ENCODE results near the gene IL12RB1. TPM values are rescaled to one million over a fixed set of nuclear protein-coding genes. Genes with fewer than 3 reads are reported as not detected.

IL12RB1 gene
- total RNA-seq, 1 experiment from 2014 or later, result not detected

DNA sequence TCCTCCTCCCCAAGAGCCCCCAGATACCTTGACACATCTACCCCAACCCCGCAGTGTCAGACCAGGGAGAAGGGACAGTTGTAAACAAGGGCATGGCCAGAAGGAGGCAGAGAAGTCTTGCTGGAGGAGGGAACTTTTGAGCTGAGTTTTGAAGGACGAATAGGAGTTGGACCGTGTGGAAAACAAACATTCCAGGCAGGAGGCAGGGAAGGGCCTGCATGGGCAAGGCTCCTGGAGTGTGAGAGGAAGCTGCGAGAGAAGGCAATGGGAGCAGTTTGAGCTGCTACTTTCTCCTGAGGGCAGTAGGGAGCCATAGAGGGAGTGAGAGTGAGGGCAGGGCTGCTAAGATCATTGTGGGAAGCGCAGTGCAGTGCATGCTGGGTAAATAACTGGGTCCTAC lies 23.3 kb downstream of the IL12RB1 start:
- no TSS peak for BruUV-seq (replicated peaks)
- Mint-ChIP-seq H3K27ac (ENCODE audit: low read depth, unreplicated experiment) (no peak overlapping the region), H3K4me1 (ENCODE audit: insufficient read depth, unreplicated experiment) (no peaks in the 10 kb centered on the region), H3K27me3 (ENCODE audit: insufficient read depth, unreplicated experiment) (no peaks in the 10 kb centered on the region), H3K4me3 (ENCODE audit: unreplicated experiment) (no peak overlapping the region), H3K36me3 (ENCODE audit: insufficient read depth, unreplicated experiment) (no peaks in the 10 kb centered on the region), H3K9me3 (ENCODE audit: unreplicated experiment) (no peaks in the 10 kb centered on the region)
- DNase-seq (ENCODE audit: unreplicated experiment), result peak; percentile 27
- ChIA-PET POLR2A (interaction anchor here (0.5 kb wide), 1 partner anchor 129 kb away, joined by 3 read pairs; no protein-coding TSS in a partner anchor), CTCF (interaction anchor here (0.6 to 0.7 kb wide), 2 partner anchors 29 to 57 kb away, joined by 3 to 4 read pairs; no protein-coding TSS in a partner anchor)
- intact Hi-C loops (cut with micrococcal nuclease), result no loop called here
- TF ChIP-seq, protein P1, sequence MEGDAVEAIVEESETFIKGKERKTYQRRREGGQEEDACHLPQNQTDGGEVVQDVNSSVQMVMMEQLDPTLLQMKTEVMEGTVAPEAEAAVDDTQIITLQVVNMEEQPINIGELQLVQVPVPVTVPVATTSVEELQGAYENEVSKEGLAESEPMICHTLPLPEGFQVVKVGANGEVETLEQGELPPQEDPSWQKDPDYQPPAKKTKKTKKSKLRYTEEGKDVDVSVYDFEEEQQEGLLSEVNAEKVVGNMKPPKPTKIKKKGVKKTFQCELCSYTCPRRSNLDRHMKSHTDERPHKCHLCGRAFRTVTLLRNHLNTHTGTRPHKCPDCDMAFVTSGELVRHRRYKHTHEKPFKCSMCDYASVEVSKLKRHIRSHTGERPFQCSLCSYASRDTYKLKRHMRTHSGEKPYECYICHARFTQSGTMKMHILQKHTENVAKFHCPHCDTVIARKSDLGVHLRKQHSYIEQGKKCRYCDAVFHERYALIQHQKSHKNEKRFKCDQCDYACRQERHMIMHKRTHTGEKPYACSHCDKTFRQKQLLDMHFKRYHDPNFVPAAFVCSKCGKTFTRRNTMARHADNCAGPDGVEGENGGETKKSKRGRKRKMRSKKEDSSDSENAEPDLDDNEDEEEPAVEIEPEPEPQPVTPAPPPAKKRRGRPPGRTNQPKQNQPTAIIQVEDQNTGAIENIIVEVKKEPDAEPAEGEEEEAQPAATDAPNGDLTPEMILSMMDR (IDR thresholded peaks at IDR 0.05; ENCODE audit: unreplicated experiment), result no peak

DNA sequence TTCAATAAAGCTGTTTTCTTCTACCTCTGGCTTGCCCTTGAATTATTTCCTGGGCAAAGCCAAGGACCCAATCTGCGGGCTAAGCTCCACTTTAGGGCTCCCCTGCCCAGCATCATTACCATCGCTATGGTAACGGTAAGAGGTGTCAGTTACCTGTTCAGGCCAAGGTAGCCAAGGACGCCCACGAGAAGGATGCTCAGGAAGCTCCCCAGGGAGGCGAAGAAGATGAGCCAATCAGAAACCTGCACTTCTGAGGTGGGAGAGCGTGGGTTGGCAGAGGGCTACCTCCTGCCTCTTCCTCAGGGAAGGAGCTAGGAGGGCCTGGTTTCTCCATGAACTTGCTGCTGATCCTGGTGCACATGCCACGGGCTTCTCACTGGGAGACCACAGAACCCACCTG lies 24.7 kb downstream of the IL12RB1 start:
- no peak for DNase-seq (ENCODE audit: unreplicated experiment)
- intact Hi-C loops (cut with micrococcal nuclease), result no loop called here
- no TSS peak for BruUV-seq (replicated peaks)
- Mint-ChIP-seq H3K4me3 (ENCODE audit: unreplicated experiment) (no peak overlapping the region), H3K9me3 (ENCODE audit: unreplicated experiment) (no peaks in the 10 kb centered on the region), H3K27me3 (ENCODE audit: insufficient read depth, unreplicated experiment) (no peaks in the 10 kb centered on the region), H3K36me3 (ENCODE audit: insufficient read depth, unreplicated experiment) (no peaks in the 10 kb centered on the region), H3K27ac (ENCODE audit: low read depth, unreplicated experiment) (no peak overlapping the region), H3K4me1 (ENCODE audit: insufficient read depth, unreplicated experiment) (no peaks in the 10 kb centered on the region)
- ChIA-PET CTCF (interaction anchor here (0.6 to 7.6 kb wide), 6 partner anchors 13 to 124 kb away, joined by 3 to 103 read pairs (median 4); partner anchors contain the start of gene ARRDC2), POLR2A (no interaction called here)
- TF ChIP-seq, protein P1 (IDR thresholded peaks at IDR 0.05; ENCODE audit: unreplicated experiment), result no peak

DNA sequence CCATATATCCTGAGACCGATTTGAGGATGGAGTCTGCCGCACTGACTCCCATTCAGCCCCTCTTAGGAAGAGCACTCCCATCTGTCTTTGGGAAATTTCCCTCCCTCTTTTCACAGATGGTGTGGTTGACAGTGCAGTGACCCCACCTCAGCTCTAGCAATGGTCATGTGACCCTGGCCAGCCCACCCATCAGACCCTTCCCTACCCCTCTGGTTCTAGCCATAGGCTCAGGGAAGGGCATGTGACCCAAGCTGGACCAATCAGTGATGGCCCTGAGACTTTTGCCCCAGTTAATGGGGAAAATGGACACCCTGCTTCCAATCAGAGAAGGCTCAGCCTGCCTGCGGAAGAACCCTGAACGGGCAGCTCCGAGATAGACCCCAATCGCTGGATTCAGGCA lies 26.3 kb downstream of the IL12RB1 start:
- H3K9me3 Mint-ChIP-seq (ENCODE audit: unreplicated experiment), result no peaks in the 10 kb centered on the region
- ChIA-PET CTCF (interaction anchor here (0.6 to 7.6 kb wide), 7 partner anchors 31 to 124 kb away, joined by 3 to 103 read pairs (median 3); partner anchors contain the start of gene ARRDC2), POLR2A (no interaction called here)
- H3K27me3 Mint-ChIP-seq (ENCODE audit: insufficient read depth, unreplicated experiment), result no peaks in the 10 kb centered on the region
- TF ChIP-seq, protein P1 (IDR thresholded peaks at IDR 0.05; ENCODE audit: unreplicated experiment), result no peak
- intact Hi-C loops (cut with micrococcal nuclease), result no loop called here
- H3K36me3 Mint-ChIP-seq (ENCODE audit: insufficient read depth, unreplicated experiment), result no peaks in the 10 kb centered on the region
- no TSS peak for BruUV-seq (replicated peaks)
- H3K4me1 Mint-ChIP-seq (ENCODE audit: insufficient read depth, unreplicated experiment), result no peaks in the 10 kb centered on the region
- no peak for DNase-seq (ENCODE audit: unreplicated experiment)
- H3K4me3 Mint-ChIP-seq (ENCODE audit: unreplicated experiment), result no peak overlapping the region
- H3K27ac Mint-ChIP-seq (ENCODE audit: low read depth, unreplicated experiment), result no peak overlapping the region

DNA sequence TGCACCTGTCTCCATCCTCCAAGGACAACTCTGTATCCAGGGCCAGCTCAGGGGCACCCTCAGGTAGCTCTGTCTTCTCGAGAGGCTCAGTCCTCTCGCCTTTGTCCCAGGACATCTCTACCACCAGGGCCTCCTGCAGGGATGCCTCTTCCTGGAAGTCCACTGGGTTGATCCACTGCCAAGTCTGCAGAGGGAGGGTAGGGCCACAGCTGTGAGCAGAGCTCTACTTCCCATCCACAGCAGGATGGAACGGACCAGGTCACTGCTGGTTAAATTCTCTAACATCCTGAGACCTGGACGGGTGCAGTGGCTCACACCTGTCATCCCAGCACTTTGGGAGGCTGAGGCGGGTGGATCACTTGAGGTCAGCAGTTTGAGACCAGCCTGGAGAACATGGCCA lies 26.8 kb downstream of the IL12RB1 start:
- TF ChIP-seq, protein P1 (IDR thresholded peaks at IDR 0.05; ENCODE audit: unreplicated experiment), result no peak
- H3K27ac Mint-ChIP-seq (ENCODE audit: low read depth, unreplicated experiment), result no peak overlapping the region
- DNase-seq (ENCODE audit: unreplicated experiment), result no peak
- H3K4me1 Mint-ChIP-seq (ENCODE audit: insufficient read depth, unreplicated experiment), result no peaks in the 10 kb centered on the region
- ChIA-PET POLR2A (interaction anchor here (0.8 kb wide), 1 partner anchor 17 kb away, joined by 3 read pairs; no protein-coding TSS in a partner anchor), CTCF (interaction anchor here (0.6 to 7.6 kb wide), 13 partner anchors 10 to 123 kb away, joined by 3 to 103 read pairs (median 3); partner anchors contain the start of gene ARRDC2)
- no peaks in the 10 kb centered on the region for H3K36me3 Mint-ChIP-seq (ENCODE audit: insufficient read depth, unreplicated experiment)
- H3K9me3 Mint-ChIP-seq (ENCODE audit: unreplicated experiment), result no peaks in the 10 kb centered on the region
- no peak overlapping the region for H3K4me3 Mint-ChIP-seq (ENCODE audit: unreplicated experiment)
- no peaks in the 10 kb centered on the region for H3K27me3 Mint-ChIP-seq (ENCODE audit: insufficient read depth, unreplicated experiment)
- no TSS peak for BruUV-seq (replicated peaks)
- intact Hi-C loops (cut with micrococcal nuclease), result loop anchor here (2.0 kb wide), 1 partner anchor 121 kb away; no protein-coding TSS in a partner anchor
